ENCODE results near the gene AP3D1. TPM values are rescaled to one million over a fixed set of nuclear protein-coding genes. Genes with fewer than 3 reads are reported as not detected.
"Not testable (repeated sequence)": the region's sequence is repeated elsewhere in the genome, so short reads cannot be mapped to it uniquely, and the experiment has no call there.

Gene AP3D1
- total RNA-seq, 1 experiment from 2014 or later, result 75.5 TPM

DNA sequence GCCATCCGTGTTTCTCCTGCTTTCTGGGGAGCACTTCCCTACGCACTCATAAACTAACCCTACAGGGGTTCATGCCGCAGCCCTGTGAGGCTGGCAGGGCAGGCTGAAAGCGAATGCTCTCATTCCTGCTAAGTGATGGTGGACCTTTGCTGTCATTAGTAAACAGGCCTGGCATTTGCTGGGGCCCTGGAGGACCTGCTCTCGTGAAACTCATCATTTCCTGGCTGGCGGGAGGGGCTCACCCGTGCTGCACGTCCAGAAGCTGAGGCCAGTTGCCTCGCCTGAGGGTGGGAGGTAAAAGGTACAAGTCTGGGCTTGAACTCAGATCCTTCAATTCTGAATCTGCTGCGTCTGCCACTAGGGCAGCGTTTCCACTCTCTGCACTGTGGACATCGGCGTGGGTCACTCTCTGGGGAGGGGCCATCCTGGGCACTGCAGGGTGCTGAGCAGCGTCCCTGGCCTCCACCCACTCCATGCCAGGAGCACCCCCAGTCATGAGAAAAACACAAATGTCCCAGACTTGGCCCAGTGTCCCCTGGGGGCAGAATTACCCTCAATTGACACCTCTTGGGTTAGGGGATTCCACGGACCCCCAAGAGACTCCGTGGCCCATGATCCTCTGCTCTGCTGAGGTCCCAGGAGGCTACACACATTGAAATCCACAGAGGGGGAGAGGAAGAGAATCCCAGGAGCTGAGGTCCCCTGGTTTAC lies 62.2 kb downstream of the AP3D1 start:
- intact Hi-C loops (cut with micrococcal nuclease; ENCODE audit: unreplicated experiment), result no loop called here
- Histone ChIP-seq H3F3A (ENCODE audit: insufficient read depth, low read depth) (peaks cover 13% of the 10 kb centered on the region; the same call in 1 of the 2 replicates), H3K79me2 (ENCODE audit: low read depth) (no peaks in the 10 kb centered on the region; the same call in 1 of the 2 replicates), H4K20me1 (ENCODE audit: insufficient read depth) (no peaks in the 10 kb centered on the region), H3K9me2 (ENCODE audit: insufficient read depth) (no peaks in the 10 kb centered on the region), H3K4me3 (peak overlapping the region; percentile 8; the same call in 1 of the 2 replicates), H3K9me3 (ENCODE audit: insufficient read depth, low read depth) (no peaks in the 10 kb centered on the region), H3K27ac (peak overlapping the region; percentile 50), H2AFZ (no peak overlapping the region), H3K36me3 (ENCODE audit: low read depth) (no peaks in the 10 kb centered on the region), H3K4me1 (replicated peaks; ENCODE audit: insufficient read depth) (peaks cover 36% of the 10 kb centered on the region), H3K4me2 (peak overlapping the region; percentile 63), H3K27me3 (ENCODE audit: insufficient read depth, low read depth) (no peaks in the 10 kb centered on the region)
- ChIA-PET CTCF (no interaction called here), POLR2A (ENCODE audit: unreplicated experiment) (no interaction called here)
- TF ChIP-seq EZH2 (IDR thresholded peaks at IDR 0.05; ENCODE audit: low read depth), result no peak
- TF ChIP-seq, protein P1, sequence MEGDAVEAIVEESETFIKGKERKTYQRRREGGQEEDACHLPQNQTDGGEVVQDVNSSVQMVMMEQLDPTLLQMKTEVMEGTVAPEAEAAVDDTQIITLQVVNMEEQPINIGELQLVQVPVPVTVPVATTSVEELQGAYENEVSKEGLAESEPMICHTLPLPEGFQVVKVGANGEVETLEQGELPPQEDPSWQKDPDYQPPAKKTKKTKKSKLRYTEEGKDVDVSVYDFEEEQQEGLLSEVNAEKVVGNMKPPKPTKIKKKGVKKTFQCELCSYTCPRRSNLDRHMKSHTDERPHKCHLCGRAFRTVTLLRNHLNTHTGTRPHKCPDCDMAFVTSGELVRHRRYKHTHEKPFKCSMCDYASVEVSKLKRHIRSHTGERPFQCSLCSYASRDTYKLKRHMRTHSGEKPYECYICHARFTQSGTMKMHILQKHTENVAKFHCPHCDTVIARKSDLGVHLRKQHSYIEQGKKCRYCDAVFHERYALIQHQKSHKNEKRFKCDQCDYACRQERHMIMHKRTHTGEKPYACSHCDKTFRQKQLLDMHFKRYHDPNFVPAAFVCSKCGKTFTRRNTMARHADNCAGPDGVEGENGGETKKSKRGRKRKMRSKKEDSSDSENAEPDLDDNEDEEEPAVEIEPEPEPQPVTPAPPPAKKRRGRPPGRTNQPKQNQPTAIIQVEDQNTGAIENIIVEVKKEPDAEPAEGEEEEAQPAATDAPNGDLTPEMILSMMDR (conservative IDR thresholded peaks at IDR 0.05), result no peak
- DNase-seq, result peak in 1 of 2 experiments; percentile 34
- BruUV-seq (replicated peaks), result no TSS peak

DNA sequence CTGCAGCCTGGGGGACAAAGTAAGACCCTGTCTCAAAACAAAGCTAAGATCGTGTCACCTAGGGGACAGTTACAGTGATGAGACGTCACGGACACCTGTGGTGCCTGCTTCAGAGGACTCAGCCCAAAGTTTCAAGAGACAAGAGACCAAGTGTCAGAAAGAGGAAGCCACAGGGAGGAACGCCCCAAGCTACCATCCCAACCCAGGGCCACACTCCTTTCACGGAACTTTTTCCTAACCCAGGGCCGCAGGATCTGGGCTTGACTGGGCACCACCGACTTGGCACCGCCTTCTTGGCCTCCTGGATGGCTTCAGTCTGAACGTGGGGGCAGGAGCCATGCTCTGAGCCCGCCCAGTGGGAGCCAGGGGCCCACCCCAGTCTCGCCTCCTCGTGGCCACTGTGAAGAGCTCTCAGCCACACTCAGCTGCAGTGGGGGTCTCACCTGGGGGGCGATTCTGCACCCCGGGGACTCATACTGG lies 63.7 kb downstream of the AP3D1 start:
- Histone ChIP-seq H3K4me2 (no peak overlapping the region; the same call in 1 of the 2 replicates), H4K20me1 (ENCODE audit: insufficient read depth) (no peaks in the 10 kb centered on the region)

DNA sequence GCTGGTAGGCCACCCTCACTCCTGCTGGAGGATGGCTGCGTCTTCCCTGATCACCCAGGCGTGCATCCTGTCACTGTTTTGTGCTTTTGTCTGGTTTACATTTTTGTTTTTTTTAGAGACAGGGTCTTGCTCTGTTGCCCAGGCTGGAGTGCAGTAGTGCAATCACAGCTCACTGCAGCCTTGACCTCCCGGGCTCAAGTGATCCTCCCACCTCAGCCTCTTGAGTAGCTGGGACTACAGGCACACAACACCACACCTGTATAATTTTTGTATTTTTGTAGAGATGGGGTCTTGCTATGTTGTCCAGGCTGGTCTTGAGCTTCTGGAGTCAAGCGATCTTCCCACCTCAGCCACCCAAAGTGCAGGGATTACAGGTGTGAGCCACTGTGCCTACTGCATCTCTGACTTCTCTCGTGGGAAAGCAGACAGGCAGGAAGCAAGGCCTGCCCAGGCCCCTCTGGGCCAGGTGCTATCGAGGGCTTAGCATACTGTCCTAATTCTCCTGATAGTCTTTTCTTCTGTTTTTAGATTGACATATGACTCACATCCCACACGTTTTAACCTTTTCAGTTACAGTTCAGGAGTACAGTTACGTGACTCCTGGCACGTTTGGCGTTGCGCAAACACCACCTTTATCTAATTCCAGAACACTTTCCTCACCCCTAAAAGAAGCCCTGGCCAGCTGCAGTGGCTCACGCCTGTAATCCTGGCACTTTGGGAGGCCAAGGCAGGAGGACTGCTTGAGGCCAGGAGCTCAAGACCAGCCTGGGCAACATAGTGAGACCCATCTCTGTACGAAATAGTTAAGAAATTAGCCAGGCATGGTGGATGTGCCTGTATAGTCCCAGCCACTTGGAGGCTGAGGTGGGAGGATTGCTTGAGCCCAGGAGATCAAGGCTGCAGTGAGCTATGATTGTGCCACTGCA lies 64.4 kb downstream of the AP3D1 start:
- H3K36me3 ChIP-seq (ENCODE audit: low read depth); intact Hi-C loops (cut with micrococcal nuclease; ENCODE audit: unreplicated experiment); H4K20me1 ChIP-seq (ENCODE audit: insufficient read depth); H3K27me3 ChIP-seq (ENCODE audit: insufficient read depth, low read depth); H3K9me2 ChIP-seq (ENCODE audit: insufficient read depth); BruUV-seq (replicated peaks); H2AFZ ChIP-seq; H3K4me2 ChIP-seq; H3K4me3 ChIP-seq; CTCF ChIA-PET; H3K79me2 ChIP-seq (ENCODE audit: low read depth); H3K9me3 ChIP-seq (ENCODE audit: insufficient read depth, low read depth); POLR2A ChIA-PET (ENCODE audit: unreplicated experiment): not testable (repeated sequence)
- Histone ChIP-seq H3K27ac (peak overlapping the region; percentile 47; the same call in 1 of the 2 replicates), H3F3A (ENCODE audit: insufficient read depth, low read depth) (peaks cover 13% of the 10 kb centered on the region; the same call in 1 of the 2 replicates), H3K4me1 (replicated peaks; ENCODE audit: insufficient read depth) (peaks cover 36% of the 10 kb centered on the region)
- peak; percentile 30 to 73 for DNase-seq

More for the DNA sequence above, 63.7 kb downstream of the AP3D1 start:
- no TSS peak for BruUV-seq (replicated peaks)
- Histone ChIP-seq H2AFZ (no peak overlapping the region), H3K27ac (0 out of 2 replicates have a peak overlapping the region, but pooled peaks have one; percentile 32), H3K9me3 (ENCODE audit: insufficient read depth, low read depth) (no peaks in the 10 kb centered on the region), H3F3A (ENCODE audit: insufficient read depth, low read depth) (peaks cover 13% of the 10 kb centered on the region; the same call in 1 of the 2 replicates), H3K4me3 (no peak overlapping the region), H3K4me1 (replicated peaks; ENCODE audit: insufficient read depth) (peaks cover 36% of the 10 kb centered on the region), H3K79me2 (ENCODE audit: low read depth) (no peaks in the 10 kb centered on the region; the same call in 1 of the 2 replicates), H3K36me3 (ENCODE audit: low read depth) (no peaks in the 10 kb centered on the region), H3K27me3 (ENCODE audit: insufficient read depth, low read depth) (no peaks in the 10 kb centered on the region), H3K9me2 (ENCODE audit: insufficient read depth) (no peaks in the 10 kb centered on the region)
- no peak for TF ChIP-seq EZH2 (IDR thresholded peaks at IDR 0.05; ENCODE audit: low read depth)
- TF ChIP-seq, protein P1 (conservative IDR thresholded peaks at IDR 0.05), result no peak
- no peak for DNase-seq
- ChIA-PET POLR2A (ENCODE audit: unreplicated experiment) (no interaction called here), CTCF (no interaction called here)
- intact Hi-C loops (cut with micrococcal nuclease; ENCODE audit: unreplicated experiment), result no loop called here

All from PC-9 (cell line).